Cardiac fibroblast (primary cell): ENCODE data around the gene MED14.

Source experiments
- DNase-seq, 2 donors: peaks; one replicate each; pipeline versions ENCODE4 v3.0.0 to v3.0.0-alpha.2; 2010; ENCODE audit warnings: low read depth in 2 of 2
- H3K4me3 ChIP-seq, 2 donors: replicated peaks in 1 of 2; 1 replicate in 1 of 2; 2 replicates in 1 of 2; pipeline ENCODE4 v1.5.1; 2011; ENCODE audit warnings: low read depth in 2 of 2, low read length in 2 of 2, mild to moderate bottlenecking in 2 of 2, moderate library complexity in 1 of 2
- CTCF ChIP-seq: IDR thresholded peaks from one replicate; pipeline ENCODE4 v1.5.1; 2011; ENCODE audit warnings: low read depth, mild to moderate bottlenecking, low read length, inconsistent platforms

MED14 gene

GRCh38 chrX:40720339-40720738 is 15.0 kb downstream of the MED14 start:
- DNase-seq: no peak
- no peak overlapping the region for H3K4me3 ChIP-seq
- TF ChIP-seq CTCF: no peak

- no peak for DNase-seq
- no peak overlapping the region for H3K4me3 ChIP-seq
- TF ChIP-seq CTCF: no peak
Measured at GRCh38 chrX:40719731-40720130, 15.6 kb downstream of the MED14 start.

- peak; percentile 11 to 63 for DNase-seq
- TF ChIP-seq CTCF: no peak
- no peak overlapping the region for H3K4me3 ChIP-seq
Measured at GRCh38 chrX:40719218-40719617, 16.1 kb downstream of the MED14 start.

- DNase-seq: no peak
- TF ChIP-seq CTCF: no peak
- H3K4me3 ChIP-seq: no peak overlapping the region
Measured at GRCh38 chrX:40709395-40709794, 25.9 kb downstream of the MED14 start.

GRCh38 chrX:40705658-40706312 is 29.6 kb downstream of the MED14 start:
- DNase-seq: no peak
- no peak overlapping the region for H3K4me3 ChIP-seq
- no peak for TF ChIP-seq CTCF

- TF ChIP-seq CTCF: no peak
- H3K4me3 ChIP-seq: no peak overlapping the region
Measured at GRCh38 chrX:40700640-40701342, 34.6 kb downstream of the MED14 start.

More at GRCh38 chrX:40700640-40701342, 34.6 kb downstream of the MED14 start:
- no peak for DNase-seq
